Hepatocyte (in vitro differentiated cells): ENCODE measurements around the gene DHRS13. TPM values are rescaled to one million over a fixed set of nuclear protein-coding genes. Genes with fewer than 3 reads are reported as not detected.

Experiments
- DNase-seq: peaks from one replicate; pipeline ENCODE4 v3.0.0-alpha.2; 2016; ENCODE audit warnings: low spot score
- H2AFZ ChIP-seq: fragments of 200-600 bp; sonication (generic); 2 replicates; pipeline ENCODE4 v1.6.0; 2016; ENCODE audit warnings: antibody characterized with exemption, mild to moderate bottlenecking
- H3K27ac ChIP-seq: fragments of 200-600 bp; sonication (generic); 2 replicates; pipeline ENCODE4 v1.5.1; 2016; ENCODE audit warnings: mild to moderate bottlenecking
- H3K27me3 ChIP-seq: fragments of 200-600 bp; sonication (generic); 2 replicates; pipeline ENCODE4 v1.6.1; 2016
- H3K36me3 ChIP-seq: fragments of 200-600 bp; sonication (generic); replicated peaks from 2 replicates; pipeline ENCODE4 v1.5.1; 2016; ENCODE audit warnings: low read depth; ENCODE audit not compliant: insufficient read depth
- H3K4me1 ChIP-seq: fragments of 200-600 bp; sonication (generic); 2 replicates; pipeline ENCODE4 v1.5.1; 2016; ENCODE audit warnings: mild to moderate bottlenecking, moderate library complexity; ENCODE audit not compliant: insufficient read depth
- H3K4me2 ChIP-seq: fragments of 200-600 bp; sonication (generic); 2 replicates; pipeline ENCODE4 v1.6.0; 2016
- H3K4me3 ChIP-seq: fragments of 200-600 bp; sonication (generic); 2 replicates; pipeline ENCODE4 v1.5.1; 2016; ENCODE audit warnings: mild to moderate bottlenecking
- H3K79me2 ChIP-seq: fragments of 200-600 bp; sonication (generic); 2 replicates; pipeline ENCODE4 v1.6.0; 2017; ENCODE audit warnings: mild to moderate bottlenecking
- H3K9me2 ChIP-seq: fragments of 200-600 bp; sonication (generic); replicated peaks from 2 replicates; pipeline ENCODE4 v1.6.0; 2017; ENCODE audit warnings: mild to moderate bottlenecking; ENCODE audit not compliant: insufficient read depth
- H3K9me3 ChIP-seq: fragments of 200-600 bp; sonication (generic); 2 replicates; pipeline ENCODE4 v1.5.1; 2016; ENCODE audit warnings: low read depth, mild to moderate bottlenecking
- H4K20me1 ChIP-seq: fragments of 200-600 bp; sonication (generic); 2 replicates; pipeline ENCODE4 v1.6.0; 2016; ENCODE audit warnings: mild to moderate bottlenecking; ENCODE audit not compliant: insufficient read depth, poor library complexity, severe bottlenecking
- EZH2 ChIP-seq: fragments of 200-600 bp; sonication (generic); IDR thresholded peaks from 2 replicates; pipeline ENCODE4 v1.6.1; 2016; ENCODE audit warnings: antibody characterized with exemption, mild to moderate bottlenecking, borderline replicate concordance
- EZH2phosphoT487 ChIP-seq: fragments of 200-600 bp; sonication (generic); IDR thresholded peaks from one replicate; pipeline ENCODE4 v1.6.1; 2018; ENCODE audit warnings: antibody characterized with exemption, mild to moderate bottlenecking, low read depth, moderate library complexity; ENCODE audit not compliant: unreplicated experiment, severe bottlenecking
- WGBS: methylation state at CpG from one replicate; pipeline ENCODE4 v1.1.6; 2016; ENCODE audit warnings: low lambda C conversion rate; ENCODE audit errors: missing lambda C conversion rate; 5-methylcytosine and 5-hydroxymethylcytosine counted together
- polyA plus RNA-seq: library from polyadenylated mRNA; unstranded; fragments of >200 nt; fragmentation: Nextera tagmentation; extraction: Ambion mirVana; gene quantifications from 2 replicates; pipeline ENCODE4 v1.2.1, GENCODE V29; 2016
- total RNA-seq: library from RNA; depleted of rRNA; stranded (reverse); fragments of >200 nt; gene quantifications from 2 replicates; pipeline ENCODE4 v1.2.3, GENCODE V29; 2014
- TF ChIP-seq, protein P1 (sequence below): fragments of 200-600 bp; sonication (generic); IDR thresholded peaks from 2 replicates; pipeline ENCODE4 v1.5.1; 2016; ENCODE audit warnings: antibody characterized with exemption, mild to moderate bottlenecking; ENCODE audit not compliant: poor library complexity

Gene DHRS13
- total and polyA plus RNA-seq, 2 experiments from 2014 or later: 14.9 to 15.4 TPM

- Histone ChIP-seq H3K9me3 (no peaks in the 10 kb centered on the region), H3K36me3 (no peaks in the 10 kb centered on the region), H3K27ac (peak overlapping the region; percentile 96), H3K9me2 (no peaks in the 10 kb centered on the region), H3K4me1 (peaks cover 15% of the 10 kb centered on the region), H4K20me1 (peaks cover 6% of the 10 kb centered on the region), H3K79me2 (peaks cover 82% of the 10 kb centered on the region), H2AFZ (peak overlapping the region; percentile 98), H3K4me2 (peak overlapping the region; percentile 99), H3K27me3 (no peaks in the 10 kb centered on the region), H3K4me3 (peak overlapping the region; percentile 97)
- WGBS: 32% methylated on average over 23 of the region's 23 CpGs
- TF ChIP-seq EZH2phosphoT487: no peak
- no peak for TF ChIP-seq EZH2
- TF ChIP-seq, protein P1, sequence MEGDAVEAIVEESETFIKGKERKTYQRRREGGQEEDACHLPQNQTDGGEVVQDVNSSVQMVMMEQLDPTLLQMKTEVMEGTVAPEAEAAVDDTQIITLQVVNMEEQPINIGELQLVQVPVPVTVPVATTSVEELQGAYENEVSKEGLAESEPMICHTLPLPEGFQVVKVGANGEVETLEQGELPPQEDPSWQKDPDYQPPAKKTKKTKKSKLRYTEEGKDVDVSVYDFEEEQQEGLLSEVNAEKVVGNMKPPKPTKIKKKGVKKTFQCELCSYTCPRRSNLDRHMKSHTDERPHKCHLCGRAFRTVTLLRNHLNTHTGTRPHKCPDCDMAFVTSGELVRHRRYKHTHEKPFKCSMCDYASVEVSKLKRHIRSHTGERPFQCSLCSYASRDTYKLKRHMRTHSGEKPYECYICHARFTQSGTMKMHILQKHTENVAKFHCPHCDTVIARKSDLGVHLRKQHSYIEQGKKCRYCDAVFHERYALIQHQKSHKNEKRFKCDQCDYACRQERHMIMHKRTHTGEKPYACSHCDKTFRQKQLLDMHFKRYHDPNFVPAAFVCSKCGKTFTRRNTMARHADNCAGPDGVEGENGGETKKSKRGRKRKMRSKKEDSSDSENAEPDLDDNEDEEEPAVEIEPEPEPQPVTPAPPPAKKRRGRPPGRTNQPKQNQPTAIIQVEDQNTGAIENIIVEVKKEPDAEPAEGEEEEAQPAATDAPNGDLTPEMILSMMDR: no peak
- no peak for DNase-seq
Observed at GRCh38 chr17:28897769-28898526, 4.9 kb downstream of the DHRS13 start.

DNA sequence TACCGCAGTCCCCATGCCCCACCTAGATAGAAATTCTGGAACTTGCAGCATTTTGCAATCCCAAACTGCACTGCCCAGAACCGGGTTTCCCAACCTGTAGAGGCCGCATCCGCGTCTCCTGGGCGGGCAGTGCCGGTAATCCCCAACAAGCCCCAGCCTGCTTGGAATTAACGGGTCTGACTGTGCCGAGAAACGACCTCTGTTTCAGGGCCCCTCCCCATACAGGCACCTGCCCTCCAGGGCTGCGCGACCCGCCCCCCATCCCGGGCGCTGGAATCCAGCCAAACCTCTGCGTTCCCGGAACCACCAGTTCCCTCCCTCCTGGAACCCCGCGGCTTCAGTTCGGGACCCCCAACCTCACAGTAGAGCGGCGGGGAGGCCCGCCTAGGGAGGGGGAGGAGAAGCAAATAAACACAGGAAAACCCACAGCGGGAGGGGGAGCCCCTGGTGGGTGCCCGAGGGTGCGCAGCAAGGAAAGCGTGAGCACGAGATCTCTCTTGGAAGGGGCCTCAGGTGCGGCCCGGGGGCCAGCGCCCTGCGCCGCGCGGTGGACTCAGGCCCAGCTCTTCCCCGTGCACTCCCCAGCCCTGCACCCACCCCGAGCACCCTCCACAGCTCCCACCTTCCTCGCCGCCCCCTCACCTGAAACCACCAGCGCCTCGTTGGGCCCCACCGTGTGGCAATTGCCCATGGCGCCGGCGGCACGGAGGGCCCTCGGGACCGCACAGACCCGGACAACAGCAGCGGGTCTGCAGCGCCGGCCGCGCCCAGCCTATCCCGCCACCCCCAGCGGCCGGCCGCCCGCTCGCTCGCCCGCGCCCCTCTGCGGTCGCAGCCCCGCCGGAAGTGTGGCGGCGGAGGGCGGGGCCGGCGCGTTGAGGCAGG is 5.8 kb downstream of the DHRS13 start, which contains the start of gene FLOT2:
FLOT2 (minus strand) TSS at position 850 of the 885 bp plus-strand sequence; CDS start at position 691, 159 bp downstream.
- Histone ChIP-seq H3K4me2 (peak within 1 kb of the TSS; percentile 99), H3K79me2 (peaks cover 86% of the 10 kb centered on the region), H3K36me3 (no peaks in the 10 kb centered on the region), H3K4me3 (peak within 1 kb of the TSS; percentile 97), H4K20me1 (peaks cover 6% of the 10 kb centered on the region), H3K4me1 (peaks cover 15% of the 10 kb centered on the region), H2AFZ (peak within 1 kb of the TSS; percentile 98), H3K9me3 (no peaks in the 10 kb centered on the region), H3K27me3 (no peaks in the 10 kb centered on the region), H3K9me2 (no peaks in the 10 kb centered on the region), H3K27ac (peak within 1 kb of the TSS; percentile 96)
- 1% methylated on average over 28 of the region's 73 CpGs for WGBS
- TF ChIP-seq EZH2phosphoT487: no peak
- TF ChIP-seq, protein P1: peak; percentile 19
- no peak for TF ChIP-seq EZH2
- DNase-seq: peak; percentile 85

GRCh38 chr17:28896491-28896883 is 6.4 kb downstream of the DHRS13 start:
- peaks cover 6% of the 10 kb centered on the region for H4K20me1 ChIP-seq
- H3K4me2 ChIP-seq: peak overlapping the region; percentile 99
- no peaks in the 10 kb centered on the region for H3K27me3 ChIP-seq
- H2AFZ ChIP-seq: peak overlapping the region; percentile 98
- WGBS: 2% methylated on average over 5 of the region's 5 CpGs
- TF ChIP-seq EZH2 (no peak), EZH2phosphoT487 (no peak)
- TF ChIP-seq, protein P1: no peak
- H3K4me3 ChIP-seq: peak overlapping the region; percentile 97
- no peaks in the 10 kb centered on the region for H3K9me2 ChIP-seq
- H3K27ac ChIP-seq: peak overlapping the region; percentile 96
- peaks cover 82% of the 10 kb centered on the region for H3K79me2 ChIP-seq
- peaks cover 15% of the 10 kb centered on the region for H3K4me1 ChIP-seq
- no peaks in the 10 kb centered on the region for H3K36me3 ChIP-seq
- no peaks in the 10 kb centered on the region for H3K9me3 ChIP-seq
- DNase-seq: no peak
